GM21528 (cell line): ENCODE data around the gene OXA1L.
"Not testable (repeated sequence)": the region's sequence is repeated elsewhere in the genome, so short reads cannot be mapped to it uniquely, and the experiment has no call there.

ENCODE experiments used
- ATAC-seq: cut with Tn5 transposase; IDR thresholded peaks from one replicate; pipeline ENCODE4 v1.9.1; 2021; ENCODE audit warnings: mild to moderate bottlenecking, moderate library complexity; ENCODE audit not compliant: unreplicated experiment, low FRiP score

OXA1L gene

GRCh38 chr14:22797017-22797917 is 30.8 kb downstream of the OXA1L start:
- ATAC-seq, result no peak

- no peak for ATAC-seq
Observed at GRCh38 chr14:22798528-22798927, 32.0 kb downstream of the OXA1L start.

GRCh38 chr14:22800346-22800745 is 33.9 kb downstream of the OXA1L start:
- ATAC-seq, result no peak

DNA sequence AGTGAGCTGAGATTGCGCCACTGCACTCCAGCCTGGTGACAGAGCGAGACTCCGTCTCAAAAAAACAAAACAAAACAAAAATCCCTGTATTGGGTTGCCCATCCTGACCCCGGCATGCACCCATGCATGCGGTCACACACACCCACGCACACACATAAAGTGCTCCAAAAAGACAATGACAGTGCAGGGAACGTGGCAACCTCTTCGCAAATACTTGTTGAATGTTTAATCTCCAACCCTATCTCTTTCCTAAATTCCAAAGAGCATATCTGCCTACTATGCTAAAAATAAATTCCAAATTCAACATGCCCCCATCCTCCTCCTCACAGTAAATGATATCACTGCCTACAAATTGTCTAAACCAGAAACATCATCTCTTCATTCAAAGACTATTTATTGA is 35.2 kb downstream of the OXA1L start:
- ATAC-seq, result no peak

DNA sequence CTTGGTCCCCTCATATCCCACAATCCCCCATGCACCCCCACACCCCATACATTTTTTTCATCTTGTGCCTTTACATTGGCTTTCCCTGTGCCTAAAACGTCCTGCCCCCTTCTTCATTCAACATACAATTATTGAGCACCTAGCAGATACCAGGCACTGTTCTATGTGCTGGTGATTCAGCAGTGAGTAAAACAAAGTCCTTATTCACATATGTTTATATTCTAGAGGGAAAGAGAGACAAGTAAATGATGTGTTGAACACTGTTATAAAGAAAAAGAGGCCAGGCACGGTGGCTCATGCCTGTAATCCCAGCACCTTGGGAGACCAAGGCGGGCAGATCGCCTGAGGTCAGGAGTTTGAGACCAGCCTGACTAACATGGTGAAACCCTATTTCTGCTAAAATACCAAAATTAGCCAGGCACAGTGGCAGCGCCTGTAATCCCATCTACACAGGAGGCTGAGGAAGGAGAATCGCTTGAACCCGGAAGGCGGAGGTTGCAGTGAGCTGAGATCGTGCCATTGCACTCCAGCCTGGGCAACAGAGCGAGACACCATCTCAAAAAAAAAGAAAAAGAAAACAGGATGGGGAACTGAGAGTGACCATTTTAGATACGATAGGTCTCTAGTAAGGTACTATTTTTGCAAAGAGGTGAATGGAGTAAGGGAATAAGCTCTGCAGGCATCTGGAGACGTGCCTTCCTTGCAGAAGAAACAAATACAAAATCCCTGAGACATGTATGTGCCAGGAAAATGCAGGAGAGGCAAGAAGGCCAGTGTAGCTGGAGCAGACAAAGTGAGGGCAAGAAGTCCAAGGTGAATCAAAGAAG is 36.6 kb downstream of the OXA1L start:
- ATAC-seq, result no peak

GRCh38 chr14:22803687-22803974 is 37.1 kb downstream of the OXA1L start:
- no peak for ATAC-seq

DNA sequence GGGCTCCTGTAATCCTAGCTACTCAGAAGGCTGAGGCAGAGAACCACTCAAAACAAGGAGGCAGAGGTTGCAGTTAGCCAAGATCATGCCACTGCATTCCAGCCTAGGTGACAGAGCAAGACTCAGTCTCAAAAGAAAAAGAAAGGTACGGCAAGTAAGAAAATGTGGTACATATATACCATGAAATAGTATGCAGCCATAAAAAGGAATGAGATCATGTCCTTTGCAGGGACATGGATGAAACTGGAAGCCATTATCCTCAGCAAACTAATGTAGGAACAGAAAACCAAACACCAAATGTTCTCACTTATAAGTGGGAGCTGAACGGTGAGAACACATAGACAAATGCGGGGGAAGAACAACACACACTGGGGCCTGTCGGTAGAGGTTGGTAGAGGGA is 38.7 kb downstream of the OXA1L start:
- ATAC-seq, result not testable (repeated sequence)

GRCh38 chr14:22807432-22808087 is 41.1 kb downstream of the OXA1L start:
- ATAC-seq, result no peak

DNA sequence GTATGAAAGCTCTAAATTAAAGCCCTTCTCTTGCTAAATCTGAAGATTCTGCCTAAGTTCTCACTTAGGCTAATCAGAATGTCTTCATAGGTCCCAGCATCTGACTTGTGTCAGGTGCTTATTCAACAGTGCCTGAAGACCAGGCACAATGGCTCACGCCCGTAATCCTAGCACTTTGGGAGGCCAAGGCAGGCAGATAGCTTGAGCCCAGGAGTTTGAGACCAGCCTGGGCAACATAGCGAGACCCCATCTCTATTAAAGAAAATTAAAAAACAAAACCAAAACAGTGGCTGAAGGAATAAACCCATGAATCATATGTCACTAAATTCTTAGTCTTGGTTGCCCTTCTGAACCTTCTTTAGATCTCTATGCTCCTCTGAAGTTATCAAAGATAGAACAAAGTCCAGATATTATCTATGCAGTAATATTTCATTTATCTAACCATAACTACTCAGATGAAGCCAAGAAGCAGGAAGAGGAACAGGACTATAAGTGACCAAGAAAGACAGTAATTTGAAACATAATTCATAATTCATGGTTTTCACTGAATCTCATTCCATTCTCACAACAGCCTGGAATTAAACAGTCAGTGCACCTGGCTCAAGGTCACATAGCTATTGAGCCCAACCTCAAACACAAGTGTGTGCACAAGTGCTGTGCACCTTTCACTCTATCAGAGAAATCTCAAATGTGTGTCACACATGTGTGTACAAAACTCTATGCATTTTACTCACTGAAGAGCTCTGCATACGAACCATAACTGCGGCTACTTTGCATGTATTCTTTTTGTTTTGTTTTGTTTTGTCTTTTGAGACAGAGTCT is 42.1 kb downstream of the OXA1L start:
- no peak for ATAC-seq

GRCh38 chr14:22811722-22812121 is 45.2 kb downstream of the OXA1L start:
- no peak for ATAC-seq

- ATAC-seq, result no peak
Observed at GRCh38 chr14:22812744-22813143, 46.3 kb downstream of the OXA1L start.

DNA sequence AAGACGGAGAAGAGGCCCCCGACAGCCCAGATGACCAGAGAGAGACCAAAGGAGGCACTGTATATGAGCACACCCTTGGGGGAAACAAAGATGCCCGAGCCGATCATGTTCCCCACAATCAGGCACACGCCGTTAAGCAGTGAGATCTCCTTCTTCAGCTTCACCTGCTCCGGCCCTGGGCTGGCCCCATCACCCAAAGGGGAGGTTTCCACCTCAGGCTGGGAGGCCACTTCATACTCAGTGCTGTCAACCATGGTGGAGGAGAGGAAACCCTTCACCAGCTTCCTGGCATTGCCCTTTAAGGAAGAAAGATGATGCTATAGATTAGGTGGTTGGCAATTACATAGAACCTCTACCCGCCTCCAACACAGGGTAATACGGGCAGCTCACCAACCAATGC is 46.7 kb downstream of the OXA1L start:
- no peak for ATAC-seq

DNA sequence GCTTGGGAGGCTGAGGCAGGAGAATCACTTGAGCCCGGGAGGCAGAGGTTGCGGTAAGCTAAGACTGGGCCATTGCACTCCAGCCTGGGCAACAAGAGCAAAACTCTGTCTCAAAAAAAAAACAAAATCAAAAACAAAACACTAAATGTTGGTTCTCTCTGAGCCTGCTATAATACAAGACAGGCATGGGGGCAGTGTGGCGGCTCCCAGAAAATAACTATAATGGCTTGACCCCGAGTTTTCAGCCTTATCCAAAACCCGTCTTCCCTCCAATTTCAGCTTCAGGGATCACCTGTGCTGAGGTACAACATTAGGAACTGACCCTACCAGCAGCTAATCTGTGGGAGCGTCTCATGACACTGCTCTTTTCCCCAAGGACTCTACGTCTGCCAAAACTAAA is 47.9 kb downstream of the OXA1L start:
- no peak for ATAC-seq

DNA sequence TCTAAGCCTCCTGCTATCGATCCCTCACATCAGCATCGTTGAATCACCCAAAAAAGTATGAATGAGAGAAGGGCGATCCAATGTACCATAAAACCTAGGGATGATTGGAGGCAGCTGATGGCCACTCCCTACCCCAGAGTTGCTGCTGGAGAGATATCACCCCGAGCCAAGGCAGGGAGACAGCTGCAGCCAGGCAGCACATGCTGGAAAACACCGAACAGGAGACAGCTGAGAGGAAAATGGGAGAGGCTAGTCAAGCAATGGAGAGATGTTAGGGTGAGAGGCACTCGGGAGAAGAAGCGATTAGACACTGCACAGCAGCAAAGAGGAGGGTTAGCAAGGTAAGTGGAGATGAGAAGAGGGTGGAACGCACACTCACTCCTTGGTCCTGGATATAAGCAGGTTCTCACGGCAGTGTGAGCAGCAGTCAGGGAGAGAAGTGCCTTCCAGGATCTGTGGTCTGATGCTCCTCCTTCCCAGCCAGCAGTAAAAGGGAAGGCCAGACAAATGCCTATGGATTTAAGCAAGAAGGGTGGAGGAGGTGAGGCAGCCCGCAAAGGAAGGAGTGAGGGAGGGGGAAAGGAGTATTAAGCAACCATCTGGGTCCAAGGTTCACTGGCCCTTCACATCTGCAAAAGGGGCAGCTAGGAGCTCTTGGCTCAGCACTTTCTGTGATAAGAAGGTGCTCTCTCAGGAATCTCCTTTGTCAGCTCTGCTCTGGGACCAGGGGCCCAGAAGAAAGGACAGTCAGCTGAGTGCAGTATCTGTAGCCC is 48.6 kb downstream of the OXA1L start, which contains the start of gene SLC7A7:
SLC7A7 (minus strand) TSS at position 495 of the 773 bp plus-strand sequence. CDS start 2,037 bp downstream, outside the sequence.
- ATAC-seq, result no peak

DNA sequence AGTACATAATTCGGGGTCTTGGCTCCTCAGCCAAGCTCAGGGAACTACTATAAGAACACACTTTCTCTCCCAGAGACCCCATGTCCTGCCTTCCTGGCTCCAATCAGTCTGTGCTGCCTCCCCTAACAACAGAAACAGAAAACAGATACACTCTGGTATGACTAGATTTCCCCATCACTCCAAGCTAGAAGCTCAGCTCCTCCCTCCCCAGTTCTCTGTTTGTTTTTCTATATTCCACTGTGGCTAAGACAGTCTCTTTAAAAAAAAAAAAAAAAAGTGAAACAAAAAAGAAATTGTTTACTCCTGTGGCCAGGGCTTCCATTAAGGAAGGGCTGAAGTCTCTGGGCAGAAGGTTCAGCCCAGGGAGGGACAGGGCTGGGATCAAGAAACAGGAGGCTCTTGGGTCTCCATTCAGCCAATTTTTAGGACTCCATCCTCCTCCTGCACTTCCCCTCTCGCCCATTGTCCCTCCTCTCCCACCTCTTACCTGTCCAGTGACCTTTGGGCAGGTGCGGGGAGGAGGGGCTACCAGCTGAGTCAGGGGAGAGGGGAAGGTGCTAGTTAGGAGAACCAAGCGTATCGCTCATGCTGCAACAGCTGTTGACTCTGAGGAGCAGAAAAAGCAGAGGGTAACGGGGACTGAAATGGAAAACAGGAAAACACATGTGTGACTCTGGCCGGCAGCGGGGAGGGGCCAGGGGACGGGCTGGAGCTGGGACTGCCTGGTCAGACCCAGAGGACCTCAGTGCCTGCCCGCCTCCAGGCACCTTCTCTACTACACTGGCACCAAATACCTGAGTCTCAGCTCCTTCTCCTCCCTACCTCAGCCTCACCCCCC is 52.9 kb downstream of the OXA1L start:
- ATAC-seq, result no peak

DNA sequence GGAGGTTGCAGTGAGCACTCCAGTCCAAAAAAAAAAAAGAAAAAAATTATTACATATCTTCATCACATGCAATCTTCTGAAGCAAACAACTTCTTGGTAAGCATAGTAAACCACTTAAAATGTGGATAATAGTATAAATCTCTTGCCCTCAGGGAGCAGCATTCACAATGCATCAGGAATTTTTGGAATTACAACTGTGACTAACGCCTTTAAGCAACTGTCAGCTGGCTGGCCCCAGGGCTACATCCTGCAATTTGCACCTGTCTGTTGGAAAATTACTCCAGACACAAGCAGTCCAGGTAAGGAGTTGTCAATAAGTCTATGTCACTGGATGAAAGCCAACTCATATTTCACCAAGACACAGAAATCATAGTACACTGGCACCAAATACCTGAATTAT is 54.2 kb downstream of the OXA1L start:
- no peak for ATAC-seq

GRCh38 chr14:22821193-22822015 is 54.9 kb downstream of the OXA1L start:
- no peak for ATAC-seq

DNA sequence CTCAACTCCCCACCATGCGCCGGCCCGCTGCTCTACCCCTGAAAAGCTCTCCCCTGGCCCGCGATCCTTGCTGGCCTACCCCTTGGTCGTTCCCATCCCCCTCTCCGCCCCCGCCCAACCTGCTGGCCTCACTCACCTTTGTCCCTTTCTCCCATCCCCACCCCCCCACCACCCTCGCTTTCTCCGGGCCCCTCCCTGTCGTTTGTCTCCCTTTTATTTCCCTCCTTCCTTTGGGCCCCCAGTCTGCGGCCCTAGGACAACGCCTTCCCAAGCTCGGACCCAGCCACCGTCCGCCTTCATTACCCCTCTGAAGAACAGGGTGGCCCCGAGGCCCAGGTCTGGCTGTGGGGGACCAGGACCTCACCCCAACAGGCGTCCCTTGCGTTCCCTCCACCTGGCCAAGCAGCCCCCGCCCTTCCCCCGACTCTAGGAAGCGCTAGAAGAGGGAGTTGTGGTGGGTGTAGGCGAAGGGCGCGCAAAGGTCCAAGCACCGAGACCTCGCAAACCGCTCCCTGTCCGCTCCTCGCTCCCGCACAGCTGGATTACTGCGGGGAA is 55.6 kb downstream of the OXA1L start:
- ATAC-seq, result no peak
